ENCODE data around the gene HSPG2. TPM values are rescaled to one million over a fixed set of nuclear protein-coding genes. Genes with fewer than 3 reads are reported as not detected.

HSPG2 gene
- total RNA-seq, 2 donors from 2014 or later = 684 to 846 TPM

DNA sequence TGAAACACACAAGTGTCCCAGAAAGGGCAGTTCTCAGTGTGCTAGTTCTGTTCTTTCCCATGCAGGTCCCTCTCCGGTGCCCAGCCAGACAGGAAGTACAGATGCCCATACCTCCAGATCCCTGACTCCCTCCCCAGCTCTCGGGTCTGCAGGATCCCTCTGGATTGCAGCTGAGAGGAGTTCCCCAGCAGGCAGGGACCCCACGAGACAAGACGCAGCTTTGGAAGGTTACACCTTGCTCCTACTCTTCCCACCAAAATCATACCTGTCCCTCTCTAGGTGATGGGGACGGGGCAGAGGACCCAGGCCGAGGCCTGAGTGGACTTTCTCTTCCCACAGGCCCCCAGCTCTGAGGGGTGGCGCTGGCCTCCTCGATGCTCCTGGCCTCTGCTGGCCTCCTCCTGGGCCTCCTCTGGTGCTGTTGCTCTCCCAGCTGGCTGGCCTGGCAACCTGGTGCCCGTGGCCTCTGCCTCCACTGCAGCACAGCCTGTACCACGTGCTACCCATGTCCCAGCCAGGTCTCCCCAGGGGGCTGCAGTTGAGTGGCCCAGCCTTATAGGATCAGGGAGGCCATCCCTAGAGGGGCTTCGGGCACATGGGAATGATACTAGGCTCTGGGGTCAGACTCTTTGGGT is 115.6 kb downstream of the HSPG2 start:
- ATAC-seq (ENCODE audit: insufficient number of reproducible peaks, low FRiP score, low read depth) (no peak), DNase-seq (ENCODE audit: low spot score) (no peak)
- Histone ChIP-seq H3K36me3 (peaks cover 41% of the 10 kb centered on the region), H3K9me3 (no peaks in the 10 kb centered on the region), H3K27me3 (replicated peaks; ENCODE audit: insufficient read depth) (no peaks in the 10 kb centered on the region), H3K27ac (no peak overlapping the region), H3K4me3 (no peak overlapping the region), H3K4me1 (ENCODE audit: control insufficient read depth in 1 of 2, low read depth in 2 of 2) (no peaks in the 10 kb centered on the region)
- TF ChIP-seq, protein P1, sequence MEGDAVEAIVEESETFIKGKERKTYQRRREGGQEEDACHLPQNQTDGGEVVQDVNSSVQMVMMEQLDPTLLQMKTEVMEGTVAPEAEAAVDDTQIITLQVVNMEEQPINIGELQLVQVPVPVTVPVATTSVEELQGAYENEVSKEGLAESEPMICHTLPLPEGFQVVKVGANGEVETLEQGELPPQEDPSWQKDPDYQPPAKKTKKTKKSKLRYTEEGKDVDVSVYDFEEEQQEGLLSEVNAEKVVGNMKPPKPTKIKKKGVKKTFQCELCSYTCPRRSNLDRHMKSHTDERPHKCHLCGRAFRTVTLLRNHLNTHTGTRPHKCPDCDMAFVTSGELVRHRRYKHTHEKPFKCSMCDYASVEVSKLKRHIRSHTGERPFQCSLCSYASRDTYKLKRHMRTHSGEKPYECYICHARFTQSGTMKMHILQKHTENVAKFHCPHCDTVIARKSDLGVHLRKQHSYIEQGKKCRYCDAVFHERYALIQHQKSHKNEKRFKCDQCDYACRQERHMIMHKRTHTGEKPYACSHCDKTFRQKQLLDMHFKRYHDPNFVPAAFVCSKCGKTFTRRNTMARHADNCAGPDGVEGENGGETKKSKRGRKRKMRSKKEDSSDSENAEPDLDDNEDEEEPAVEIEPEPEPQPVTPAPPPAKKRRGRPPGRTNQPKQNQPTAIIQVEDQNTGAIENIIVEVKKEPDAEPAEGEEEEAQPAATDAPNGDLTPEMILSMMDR (IDR thresholded peaks at IDR 0.05) = no peak

DNA sequence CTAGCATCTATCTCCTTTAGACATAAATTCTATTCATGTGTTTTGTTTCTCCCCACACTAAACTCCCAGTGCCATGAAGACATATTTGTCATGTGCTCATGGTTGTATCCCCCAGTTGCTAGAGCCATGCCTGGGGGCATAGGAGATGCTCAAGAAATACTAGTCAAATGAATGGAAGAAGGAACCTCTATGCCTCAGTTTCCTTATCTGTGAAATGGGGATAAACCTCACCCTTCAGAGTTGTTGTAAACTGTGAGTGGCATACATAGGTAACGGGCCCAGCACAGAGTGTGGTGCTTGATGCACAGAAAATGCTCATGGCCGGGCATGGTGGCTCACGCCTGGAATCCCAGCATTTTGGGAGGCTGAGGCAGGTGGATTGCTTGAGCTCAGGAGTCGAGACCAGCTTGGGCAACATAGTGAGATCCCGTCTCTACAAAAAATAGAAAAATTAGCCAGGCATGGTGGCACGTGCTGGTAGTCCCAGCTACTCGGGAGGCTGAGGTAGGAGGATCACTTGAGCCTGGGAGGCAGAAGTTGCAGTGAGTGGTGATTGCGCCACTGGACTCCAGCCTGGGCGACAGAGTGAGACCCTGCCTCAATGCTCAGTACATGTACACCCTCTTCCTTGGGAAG is 116.4 kb downstream of the HSPG2 start:
- ATAC-seq (ENCODE audit: insufficient number of reproducible peaks, low FRiP score, low read depth) (no peak), DNase-seq (ENCODE audit: low spot score) (no peak)
- Histone ChIP-seq H3K4me3 (no peak overlapping the region), H3K9me3 (no peaks in the 10 kb centered on the region), H3K36me3 (peaks cover 33% of the 10 kb centered on the region), H3K27ac (no peak overlapping the region), H3K4me1 (ENCODE audit: control insufficient read depth in 1 of 2, low read depth in 2 of 2) (no peaks in the 10 kb centered on the region), H3K27me3 (replicated peaks; ENCODE audit: insufficient read depth) (no peaks in the 10 kb centered on the region)
- TF ChIP-seq, protein P1 (IDR thresholded peaks at IDR 0.05) = no peak

DNA sequence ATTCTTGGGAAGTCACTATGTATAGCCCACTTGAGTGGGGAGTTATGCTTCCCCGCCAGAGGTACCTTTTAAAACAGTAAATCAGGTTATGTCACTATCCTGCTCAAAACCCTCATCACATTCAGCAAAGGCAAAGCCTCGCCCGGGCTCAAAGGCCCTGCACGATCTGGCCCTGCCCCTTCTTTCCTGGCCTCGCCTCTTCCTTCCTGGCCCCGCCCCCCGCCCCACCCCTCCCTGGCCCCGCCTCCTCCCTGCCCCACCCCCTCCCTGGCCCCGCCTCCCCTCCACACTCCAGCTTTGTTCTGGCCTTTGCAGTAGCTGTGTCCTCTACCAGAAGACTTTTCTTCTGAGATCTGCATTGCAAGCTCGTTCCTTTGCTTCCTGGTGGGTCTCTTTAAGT is 118.5 kb downstream of the HSPG2 start:
- no peak overlapping the region for H3K27ac ChIP-seq
- TF ChIP-seq, protein P1 (IDR thresholded peaks at IDR 0.05) = no peak
- H3K4me3 ChIP-seq = no peak overlapping the region
- DNase-seq (ENCODE audit: low spot score) (no peak), ATAC-seq (ENCODE audit: insufficient number of reproducible peaks, low FRiP score, low read depth) (no peak)
- H3K27me3 ChIP-seq (replicated peaks; ENCODE audit: insufficient read depth) = no peaks in the 10 kb centered on the region
- H3K36me3 ChIP-seq = peaks cover 19% of the 10 kb centered on the region
- peaks cover 0 to 8% of the 10 kb centered on the region in 2 donors for H3K4me1 ChIP-seq (ENCODE audit: control insufficient read depth in 1 of 2, low read depth in 2 of 2)
- H3K9me3 ChIP-seq = no peaks in the 10 kb centered on the region

DNA sequence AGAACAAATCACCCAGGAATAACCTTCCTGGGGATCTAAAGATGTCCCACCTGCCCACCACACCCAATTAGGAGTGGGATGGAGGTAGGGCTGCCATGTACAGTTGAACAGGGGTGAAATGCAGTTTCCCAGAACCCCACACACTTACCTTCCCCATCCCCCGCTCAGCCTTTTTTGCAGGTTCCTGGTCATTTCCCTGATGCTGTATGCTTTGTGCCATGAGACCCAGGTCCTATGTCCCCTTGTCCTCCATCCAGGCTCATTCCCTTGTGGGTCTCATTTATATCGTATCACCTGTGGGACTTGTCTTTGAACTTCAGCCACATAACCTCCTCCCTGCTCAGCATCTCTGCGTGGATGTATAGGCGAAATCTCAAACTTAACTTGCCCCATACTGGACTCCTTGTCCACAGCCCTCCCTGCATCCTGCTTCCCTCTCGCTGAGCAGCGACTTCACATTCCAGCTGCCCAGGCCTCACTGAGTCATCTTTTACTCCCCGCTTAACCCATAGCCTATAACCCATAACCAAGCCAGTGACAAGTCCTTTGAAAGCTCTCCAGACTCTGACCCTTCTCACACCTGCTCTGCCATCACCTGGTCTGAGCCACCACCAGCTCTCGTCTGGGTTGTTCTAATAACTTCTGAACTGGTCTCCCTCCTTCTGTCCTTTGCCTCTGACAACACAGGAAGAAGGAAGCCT is 120.4 kb downstream of the HSPG2 start:
- Histone ChIP-seq H3K4me1 (ENCODE audit: control insufficient read depth in 1 of 2, low read depth in 2 of 2) (peaks cover 0 to 8% of the 10 kb centered on the region in 2 donors), H3K9me3 (no peaks in the 10 kb centered on the region), H3K36me3 (peaks cover 8% of the 10 kb centered on the region), H3K27me3 (replicated peaks; ENCODE audit: insufficient read depth) (no peaks in the 10 kb centered on the region), H3K27ac (no peak overlapping the region), H3K4me3 (no peak overlapping the region)
- DNase-seq (ENCODE audit: low spot score) (no peak), ATAC-seq (ENCODE audit: insufficient number of reproducible peaks, low FRiP score, low read depth) (no peak)
- TF ChIP-seq, protein P1 (IDR thresholded peaks at IDR 0.05) = no peak

DNA sequence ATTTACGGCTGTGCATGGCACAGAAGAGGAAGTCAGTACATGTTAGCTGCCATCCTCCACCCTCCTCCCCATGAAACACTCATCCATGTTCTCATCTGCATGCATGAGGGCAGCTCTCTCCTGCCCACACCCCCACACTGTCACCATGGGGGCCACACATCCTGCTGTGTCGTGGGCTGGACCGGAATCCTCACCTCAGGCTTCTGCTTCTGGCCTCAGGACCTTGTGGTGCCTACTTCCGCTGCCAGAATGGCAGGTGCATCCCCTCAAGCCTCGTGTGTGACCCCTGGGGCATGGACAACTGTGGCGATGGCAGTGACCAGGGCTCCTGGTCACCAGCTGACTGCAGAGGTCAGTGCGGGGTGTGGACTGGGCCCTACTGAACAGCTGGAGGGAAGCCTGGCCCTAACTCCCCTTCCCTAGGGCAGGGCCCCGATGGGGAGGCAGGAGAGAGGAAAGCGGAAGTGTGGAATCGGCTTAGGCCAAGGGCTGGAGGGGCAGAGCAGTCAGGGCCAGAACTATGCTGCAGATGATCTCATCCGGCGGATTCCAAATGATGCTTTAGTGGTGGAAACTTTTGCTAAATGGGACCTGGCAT is 121.3 kb downstream of the HSPG2 start:
- Histone ChIP-seq H3K27me3 (replicated peaks; ENCODE audit: insufficient read depth) (no peaks in the 10 kb centered on the region), H3K9me3 (no peaks in the 10 kb centered on the region), H3K4me1 (ENCODE audit: control insufficient read depth in 1 of 2, low read depth in 2 of 2) (peaks cover 0 to 8% of the 10 kb centered on the region in 2 donors), H3K27ac (no peak overlapping the region), H3K36me3 (peaks cover 2% of the 10 kb centered on the region), H3K4me3 (no peak overlapping the region)
- DNase-seq (ENCODE audit: low spot score) (no peak), ATAC-seq (ENCODE audit: insufficient number of reproducible peaks, low FRiP score, low read depth) (no peak)
- TF ChIP-seq, protein P1 (IDR thresholded peaks at IDR 0.05) = no peak

Data from thoracic aorta (tissue), 2 donors.